Breast epithelium (tissue), 4 donors: Measurements from ENCODE around the gene BRF1. TPM values are rescaled to one million over a fixed set of nuclear protein-coding genes. Genes with fewer than 3 reads are reported as not detected.

Experiments used
- DNase-seq, 2 donors: peaks; one replicate each; pipeline ENCODE4 v3.0.0-alpha.2; 2019; ENCODE audit warnings: low spot score in 2 of 2
- H3K27ac ChIP-seq, 2 donors: fragments of 200-600 bp; sonication (generic) in 1 of 2; one replicate each; pipeline ENCODE4 v1.5.1; 2016 to 2019; ENCODE audit warnings: mild to moderate bottlenecking in 1 of 2
- H3K27me3 ChIP-seq, 2 donors: fragments of 200-600 bp; sonication (generic) in 1 of 2; one replicate each; pipeline versions ENCODE4 v1.5.1 to v1.6.0; 2017 to 2019; ENCODE audit warnings: control low read depth in 1 of 2, mild to moderate bottlenecking in 1 of 2
- H3K36me3 ChIP-seq: fragments of 200-600 bp; one replicate; pipeline ENCODE4 v1.5.1; 2019
- H3K4me1 ChIP-seq, 2 donors: fragments of 200-600 bp; sonication (generic); one replicate each; pipeline ENCODE4 v1.5.1; 2016 to 2019; ENCODE audit warnings: control low read depth in 1 of 2
- H3K4me3 ChIP-seq, 3 donors: fragments of 200-600 bp; sonication (generic); 1 replicate in 2 of 3; 2 replicates in 1 of 3; pipeline ENCODE4 v1.5.1; 2016 to 2019; ENCODE audit warnings: mild to moderate bottlenecking in 3 of 3, moderate library complexity in 2 of 3
- H3K9me3 ChIP-seq, 2 donors: fragments of 200-600 bp; sonication (generic) in 1 of 2; one replicate each; pipeline ENCODE4 v1.5.1; 2016 to 2019; ENCODE audit warnings: control low read depth in 1 of 2
- CTCF ChIP-seq, 3 donors: fragments of 450-650 bp; IDR thresholded peaks; one replicate each; pipeline ENCODE4 v1.5.1; 2016 to 2017; ENCODE audit warnings: antibody characterized with exemption in 3 of 3, mild to moderate bottlenecking in 3 of 3, moderate library complexity in 3 of 3
- POLR2A ChIP-seq: fragments of 450-650 bp; IDR thresholded peaks from one replicate; pipeline ENCODE4 v1.6.1; 2016; ENCODE audit warnings: antibody characterized with exemption, mild to moderate bottlenecking, moderate library complexity
- POLR2AphosphoS5 ChIP-seq, 3 donors: sonication (generic); formaldehyde crosslinking; IDR thresholded peaks; one replicate each; pipeline ENCODE4 v1.6.1; 2017; ENCODE audit warnings: antibody characterized with exemption in 3 of 3
- intact Hi-C: fragments of 100-400 bp; cut with DNase I; formaldehyde crosslinking; loops from one replicate; pipeline ENCODE4 v1.15.1; 2023; ENCODE audit warnings: low total_unique reads
- total RNA-seq, 3 donors: library from RNA; depleted of rRNA; stranded (reverse); fragments of >200 nt; gene quantifications; one replicate each; pipeline ENCODE4 v1.1.0, GENCODE V29; 2016

The BRF1 gene
- total RNA-seq, 3 donors from 2014 or later = 30.2 to 45.6 (median 38.6) TPM

DNA sequence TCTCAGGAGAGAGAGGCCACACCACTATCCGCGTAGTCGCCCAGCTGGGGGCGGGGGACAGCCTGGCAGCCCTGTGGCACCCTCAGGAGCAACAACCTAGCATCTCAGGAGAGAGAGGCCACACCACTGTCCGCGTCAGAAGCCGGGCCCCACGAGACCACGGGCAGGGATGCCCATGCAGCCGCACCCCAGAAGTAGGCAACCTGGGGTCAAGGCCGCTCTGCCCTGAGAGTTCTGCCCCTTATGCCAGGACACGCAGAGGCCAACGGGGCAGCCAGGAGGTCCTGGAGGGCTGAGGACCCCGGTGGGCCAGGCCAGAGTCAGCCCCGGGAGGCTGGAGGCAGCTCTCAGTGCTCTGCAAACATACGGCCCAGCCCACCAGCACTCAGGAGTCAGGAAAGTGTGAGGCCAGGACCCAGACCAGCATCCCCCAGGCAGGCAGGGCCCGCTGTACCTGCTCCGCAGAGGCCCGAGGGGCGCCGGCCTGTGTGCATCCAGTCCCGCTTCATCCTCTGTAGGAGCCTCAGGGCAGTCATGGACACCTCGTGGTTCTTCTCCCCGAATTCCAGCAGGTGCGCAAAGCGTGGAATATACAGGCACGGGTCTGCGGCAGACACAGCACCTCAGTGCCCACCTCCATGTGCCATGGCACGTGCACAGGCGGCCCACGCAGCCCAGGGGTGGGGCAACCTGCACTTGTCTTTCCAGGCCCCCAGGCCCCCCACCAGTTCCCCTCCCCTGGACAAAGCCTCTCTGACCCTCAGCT, 59.8 kb downstream of the BRF1 start:
- DNase-seq = no peak
- Histone ChIP-seq H3K4me1 (no peaks in the 10 kb centered on the region), H3K27ac (no peak overlapping the region), H3K4me3 (no peak overlapping the region), H3K9me3 (no peaks in the 10 kb centered on the region), H3K36me3 (no peaks in the 10 kb centered on the region), H3K27me3 (no peaks in the 10 kb centered on the region)
- intact Hi-C loops = loop anchor here (10.0 kb wide), 1 partner anchor 74 kb away; the partner anchor contains the start of gene PACS2
- TF ChIP-seq POLR2AphosphoS5 (IDR thresholded peaks at IDR 0.05) = no peak
- TF ChIP-seq POLR2A = no peak
- TF ChIP-seq CTCF (IDR thresholded peaks at IDR 0.05) = no peak

DNA sequence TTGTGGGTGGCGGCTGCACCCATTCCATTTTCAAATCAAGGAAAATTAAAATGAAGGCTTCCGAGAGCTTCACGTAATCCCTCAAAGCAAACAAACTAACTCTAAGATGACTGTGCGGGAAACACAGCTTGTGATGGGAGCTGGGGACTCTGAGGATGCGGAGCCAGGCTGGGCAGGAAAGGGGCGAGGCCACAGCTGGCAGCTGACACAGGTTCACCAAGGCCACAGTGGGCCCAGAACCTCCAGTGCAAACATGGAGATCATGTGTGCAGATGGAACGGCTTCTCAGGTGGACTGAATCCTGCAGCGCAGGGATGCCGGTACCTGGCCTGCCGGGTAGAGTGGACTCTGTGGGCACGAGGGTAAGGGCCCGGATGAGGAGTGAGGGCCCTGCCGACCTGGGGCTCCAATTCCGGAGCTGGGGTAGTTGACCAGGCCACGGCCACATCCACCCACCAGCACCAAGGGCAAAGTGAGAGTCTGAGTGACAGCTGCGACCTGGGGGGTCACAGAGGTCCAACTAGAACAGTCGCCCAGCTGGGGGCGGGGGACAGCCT, 71.6 kb downstream of the BRF1 start:
- no peak overlapping the region for H3K27ac ChIP-seq
- TF ChIP-seq POLR2A (no peak), CTCF (IDR thresholded peaks at IDR 0.05) (no peak), POLR2AphosphoS5 (IDR thresholded peaks at IDR 0.05) (no peak)
- intact Hi-C loops = loop anchor here (5.0 kb wide), 1 partner anchor 912 kb away; no protein-coding TSS in a partner anchor
- H3K36me3 ChIP-seq = no peaks in the 10 kb centered on the region
- no peaks in the 10 kb centered on the region for H3K9me3 ChIP-seq
- no peaks in the 10 kb centered on the region for H3K4me1 ChIP-seq
- H3K4me3 ChIP-seq = no peak overlapping the region
- H3K27me3 ChIP-seq = no peaks in the 10 kb centered on the region
- no peak for DNase-seq

GRCh38 chr14:105228562-105228961, 72.2 kb downstream of the BRF1 start:
- no peaks in the 10 kb centered on the region for H3K9me3 ChIP-seq
- H3K36me3 ChIP-seq = no peaks in the 10 kb centered on the region
- H3K27ac ChIP-seq = no peak overlapping the region
- no peak for DNase-seq
- no peaks in the 10 kb centered on the region for H3K4me1 ChIP-seq
- H3K4me3 ChIP-seq = no peak overlapping the region
- intact Hi-C loops = loop anchor here (5.0 kb wide), 1 partner anchor 911 kb away; no protein-coding TSS in a partner anchor
- no peak for TF ChIP-seq POLR2AphosphoS5 (IDR thresholded peaks at IDR 0.05)
- TF ChIP-seq CTCF (IDR thresholded peaks at IDR 0.05) = no peak
- TF ChIP-seq POLR2A = no peak
- H3K27me3 ChIP-seq = no peaks in the 10 kb centered on the region

GRCh38 chr14:105227346-105227745, 73.5 kb downstream of the BRF1 start:
- intact Hi-C loops = loop anchor here (5.0 kb wide), 1 partner anchor 910 kb away; no protein-coding TSS in a partner anchor
- no peak overlapping the region for H3K4me3 ChIP-seq
- DNase-seq = no peak
- H3K27ac ChIP-seq = no peak overlapping the region
- no peak for TF ChIP-seq POLR2A
- no peak for TF ChIP-seq CTCF (IDR thresholded peaks at IDR 0.05)
- no peak for TF ChIP-seq POLR2AphosphoS5 (IDR thresholded peaks at IDR 0.05)
- H3K4me1 ChIP-seq = no peaks in the 10 kb centered on the region
- no peaks in the 10 kb centered on the region for H3K36me3 ChIP-seq
- no peaks in the 10 kb centered on the region for H3K27me3 ChIP-seq
- H3K9me3 ChIP-seq = no peaks in the 10 kb centered on the region

DNA sequence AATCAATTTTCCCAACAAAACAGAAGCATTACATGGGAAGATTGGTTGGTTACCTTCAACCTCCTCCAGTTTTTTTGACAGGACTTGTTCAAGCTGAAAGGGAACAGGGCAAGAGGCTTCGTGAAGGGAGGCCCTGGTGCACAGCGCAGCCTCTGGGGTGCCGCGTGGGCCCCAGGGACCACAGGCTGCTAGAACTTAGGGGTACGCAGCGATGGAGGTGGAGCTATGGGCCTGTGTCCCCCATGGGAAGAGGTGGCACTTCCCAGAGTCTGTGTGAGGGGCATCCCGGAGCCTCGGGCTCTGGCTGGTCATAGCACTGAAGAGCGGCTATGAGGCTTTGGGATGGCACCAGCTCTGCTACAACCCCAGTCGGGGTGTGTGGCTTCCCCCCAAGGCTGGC, 74.6 kb downstream of the BRF1 start:
- H3K27ac ChIP-seq = no peak overlapping the region
- intact Hi-C loops = loop anchor here (5.0 kb wide), 1 partner anchor 909 kb away; no protein-coding TSS in a partner anchor
- DNase-seq = no peak
- no peak for TF ChIP-seq POLR2AphosphoS5 (IDR thresholded peaks at IDR 0.05)
- TF ChIP-seq POLR2A = no peak
- TF ChIP-seq CTCF (IDR thresholded peaks at IDR 0.05) = no peak
- no peaks in the 10 kb centered on the region for H3K27me3 ChIP-seq
- H3K9me3 ChIP-seq = no peaks in the 10 kb centered on the region
- H3K36me3 ChIP-seq = no peaks in the 10 kb centered on the region
- no peak overlapping the region for H3K4me3 ChIP-seq
- H3K4me1 ChIP-seq = no peaks in the 10 kb centered on the region
